Stimulated activated CD4-positive, alpha-beta T cell treated with anti-CD3 and anti-CD28 coated beads, Interleukin-1b, Interleukin-23, amount 100 ng/mL, for 48 hours (primary cell): ENCODE data around the gene QKI.

ENCODE experiments used
- DNase-seq: peaks from one replicate; pipeline ENCODE4 v3.0.0-alpha.2; 2020

QKI gene

GRCh38 chr6:163626073-163626867 is 211.8 kb downstream of the QKI start:
- no peak for DNase-seq

- DNase-seq: no peak
Measured at GRCh38 chr6:163627274-163628062, 212.9 kb downstream of the QKI start.
